Keratinocyte (primary cell): Measurements from ENCODE around the gene HIGD2A. TPM values are rescaled to one million over a fixed set of nuclear protein-coding genes. Genes with fewer than 3 reads are reported as not detected.

Experiments used
- DNase-seq: peaks from one replicate; pipeline ENCODE4 v3.0.0-alpha.2; 2011; ENCODE audit warnings: low read depth, missing footprints, low spot score
- FAIRE-seq: peaks from 2 replicates; lab custom pipeline; 2011; peaks lifted over from hg19 to GRCh38; lab: Jason Lieb, UNC
- H2AFZ ChIP-seq: 2 replicates; pipeline ENCODE4 v1.6.0; 2012; ENCODE audit warnings: low read length, control low read depth, inconsistent platforms; ENCODE audit not compliant: control insufficient read depth
- H3K27ac ChIP-seq: 2 replicates; pipeline ENCODE4 v1.5.1; 2011; ENCODE audit warnings: low read length; ENCODE audit not compliant: control insufficient read depth, insufficient read depth
- H3K27me3 ChIP-seq: 3 replicates; pipeline ENCODE4 v1.6.0; 2011; ENCODE audit warnings: low read length; ENCODE audit not compliant: control insufficient read depth, insufficient read depth; ENCODE audit errors: extremely low read depth
- H3K36me3 ChIP-seq, 2 experiments: 2 replicates in 1 of 2; 3 replicates in 1 of 2; pipeline ENCODE4 v1.5.1; 2011; ENCODE audit warnings: low read length in 2 of 2, mild to moderate bottlenecking in 1 of 2; ENCODE audit not compliant: control insufficient read depth in 2 of 2, insufficient read depth in 2 of 2; ENCODE audit errors: extremely low read depth in 1 of 2
- H3K4me1 ChIP-seq: 3 replicates; pipeline ENCODE4 v1.5.1; 2011; ENCODE audit warnings: low read length; ENCODE audit not compliant: control insufficient read depth, insufficient read depth; ENCODE audit errors: extremely low read depth
- H3K4me2 ChIP-seq: 3 replicates; pipeline ENCODE4 v1.6.0; 2011; ENCODE audit warnings: low read depth, low read length; ENCODE audit not compliant: control insufficient read depth, insufficient read depth; ENCODE audit errors: extremely low read depth
- H3K4me3 ChIP-seq, 3 experiments: fragments of 200-600 bp in 1 of 3; sonication (generic) in 1 of 3; 2 replicates in 2 of 3; 3 replicates in 1 of 3; pipeline ENCODE4 v1.5.1; 2011 to 2016; ENCODE audit warnings: low read length in 3 of 3, mild to moderate bottlenecking in 3 of 3, control low read depth in 2 of 3, inconsistent platforms in 1 of 3, low read depth in 1 of 3, mixed read lengths in 1 of 3, mixed run types in 1 of 3, moderate library complexity in 1 of 3; ENCODE audit not compliant: control insufficient read depth in 2 of 3, insufficient read depth in 2 of 3; ENCODE audit errors: extremely low read depth in 1 of 3
- H3K79me2 ChIP-seq: 2 replicates; pipeline ENCODE4 v1.6.0; 2012; ENCODE audit warnings: low read length; ENCODE audit not compliant: control insufficient read depth, insufficient read depth
- H3K9ac ChIP-seq: 3 replicates; pipeline ENCODE4 v1.6.0; 2011; ENCODE audit warnings: low read length; ENCODE audit not compliant: control insufficient read depth, insufficient read depth; ENCODE audit errors: extremely low read depth
- H3K9me1 ChIP-seq: 3 replicates; pipeline ENCODE4 v1.6.0; 2011; ENCODE audit warnings: low read length; ENCODE audit not compliant: control insufficient read depth, insufficient read depth; ENCODE audit errors: extremely low read depth
- H3K9me3 ChIP-seq: 2 replicates; pipeline ENCODE4 v1.5.1; 2012; ENCODE audit warnings: low read depth, low read length; ENCODE audit not compliant: control insufficient read depth
- H4K20me1 ChIP-seq: 3 replicates; pipeline ENCODE4 v1.6.0; 2011; ENCODE audit warnings: low read length; ENCODE audit not compliant: control insufficient read depth, insufficient read depth; ENCODE audit errors: extremely low read depth
- CTCF ChIP-seq, 3 experiments: IDR thresholded peaks in 1 of 3; conservative IDR thresholded peaks in 1 of 3; optimal IDR thresholded peaks in 1 of 3; 2 replicates in 2 of 3; 3 replicates in 1 of 3; pipeline versions ENCODE3 to v1.5.1; 2011; ENCODE audit warnings: low read length in 3 of 3, mild to moderate bottlenecking in 3 of 3, moderate library complexity in 2 of 3, control low read depth in 1 of 3, inconsistent platforms in 1 of 3; ENCODE audit not compliant: insufficient read depth in 2 of 3; ENCODE audit errors: extremely low read depth in 1 of 3
- EZH2 ChIP-seq: IDR thresholded peaks from one replicate; pipeline ENCODE4 v1.6.1; 2012; ENCODE audit warnings: inconsistent platforms, mild to moderate bottlenecking, low read length, moderate library complexity
- dilution Hi-C: fragments of 300-500 bp; cut with MboI; formaldehyde crosslinking; loops from one replicate; pipeline ENCODE4 v1.7.0; 2020; ENCODE audit warnings: low sequenced_read_pairs; ENCODE audit not compliant: extremely low pct_ligation_motif_present
- polyA plus RNA-seq, 5 experiments: library from polyadenylated mRNA; depleted of rRNA in 3 of 5; stranded (reverse) in 3 of 5; stranded (forward) in 1 of 5; unstranded in 1 of 5; fragments of >200 nt; gene quantifications; 1 replicate in 1 of 5; 2 replicates in 3 of 5; 3 replicates in 1 of 5; pipeline versions ENCODE4 v1.2.1 to v1.2.3, GENCODE V29; 2011 to 2012; ENCODE audit warnings: missing spikeins in 2 of 5, low read depth in 1 of 5, low replicate concordance in 1 of 5

The HIGD2A gene
- polyA plus RNA-seq, 1 donor (not counting 4 experiments of a cell fraction or from before 2014, with no cell fraction given) = 74.6 TPM

- no peak overlapping the region for H2AFZ ChIP-seq
- H3K27me3 ChIP-seq = no peaks in the 10 kb centered on the region
- H3K4me1 ChIP-seq = no peaks in the 10 kb centered on the region
- no peak overlapping the region for H3K4me2 ChIP-seq
- no peak overlapping the region for H3K27ac ChIP-seq
- H3K4me3 ChIP-seq = no peak overlapping the region
- no peak for TF ChIP-seq CTCF (optimal IDR thresholded peaks at IDR 0.05 in 1 of 3, IDR thresholded peaks at IDR 0.05 in 1 of 3, conservative IDR thresholded peaks at IDR 0.05 in 1 of 3; ENCODE audit: extremely low read depth in 1 of 3, insufficient read depth in 2 of 3, low read length in 3 of 3)
- TF ChIP-seq EZH2 = no peak
- DNase-seq = no peak
- dilution Hi-C loops = no loop called here
- H3K36me3 ChIP-seq = peaks cover 37 to 44% of the 10 kb centered on the region in 2 experiments
- H3K79me2 ChIP-seq = peaks cover 50% of the 10 kb centered on the region
- no peak overlapping the region for H3K9ac ChIP-seq
- no peak for FAIRE-seq
- H3K9me3 ChIP-seq = no peaks in the 10 kb centered on the region
- H3K9me1 ChIP-seq = no peaks in the 10 kb centered on the region
- H4K20me1 ChIP-seq = peaks cover 2% of the 10 kb centered on the region
Observed at GRCh38 chr5:176352116-176352878, 36.3 kb upstream of the HIGD2A start.

GRCh38 chr5:176353533-176353932, 35.0 kb upstream of the HIGD2A start:
- no peak overlapping the region for H3K4me2 ChIP-seq
- no peaks in the 10 kb centered on the region for H3K27me3 ChIP-seq
- H3K79me2 ChIP-seq = peaks cover 61% of the 10 kb centered on the region
- no peaks in the 10 kb centered on the region for H3K4me1 ChIP-seq
- dilution Hi-C loops = no loop called here
- FAIRE-seq = no peak
- H3K9me1 ChIP-seq = no peaks in the 10 kb centered on the region
- no peak for DNase-seq
- H3K9me3 ChIP-seq = no peaks in the 10 kb centered on the region
- H3K36me3 ChIP-seq = peaks cover 26 to 39% of the 10 kb centered on the region in 2 experiments
- no peak overlapping the region for H3K9ac ChIP-seq
- H3K4me3 ChIP-seq = no peak overlapping the region
- no peak overlapping the region for H2AFZ ChIP-seq
- peaks cover 2% of the 10 kb centered on the region for H4K20me1 ChIP-seq
- TF ChIP-seq CTCF (optimal IDR thresholded peaks at IDR 0.05 in 1 of 3, IDR thresholded peaks at IDR 0.05 in 1 of 3, conservative IDR thresholded peaks at IDR 0.05 in 1 of 3; ENCODE audit: extremely low read depth in 1 of 3, insufficient read depth in 2 of 3, low read length in 3 of 3) (no peak), EZH2 (no peak)
- no peak overlapping the region for H3K27ac ChIP-seq
